Measurements from ENCODE around the gene FRAS1.

Gene FRAS1

DNA sequence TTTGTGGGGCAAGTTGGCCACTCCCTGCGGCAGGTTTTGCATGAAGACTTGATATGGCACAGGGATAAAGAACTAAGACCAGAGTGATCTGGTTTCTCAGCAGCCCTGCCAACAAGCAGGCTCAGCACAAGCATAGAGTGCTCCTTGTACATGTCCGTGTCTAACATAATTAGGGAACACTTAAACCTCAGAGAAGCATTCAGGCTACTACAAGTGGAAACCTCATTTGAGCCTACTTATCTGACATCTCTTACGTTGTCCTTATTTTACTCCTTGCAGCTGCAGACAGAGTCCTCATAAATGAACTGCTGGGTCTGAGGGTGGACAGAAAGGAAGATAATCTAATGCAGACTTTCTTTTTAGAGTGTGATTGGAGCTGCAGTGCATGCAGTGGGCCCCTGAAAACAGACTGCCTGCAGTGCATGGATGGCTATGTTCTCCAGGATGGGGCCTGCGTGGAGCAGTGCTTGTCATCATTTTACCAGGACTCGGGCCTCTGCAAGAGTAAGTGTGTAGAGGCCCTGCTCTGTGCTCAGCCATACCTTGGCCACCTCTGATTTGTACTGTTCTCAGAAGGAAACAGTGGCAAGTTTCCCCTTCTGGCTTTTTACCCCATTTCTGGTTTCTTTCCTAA, 315.3 kb downstream of the FRAS1 start:
- DNase-seq (ENCODE audit: low read depth) = no peak

DNA sequence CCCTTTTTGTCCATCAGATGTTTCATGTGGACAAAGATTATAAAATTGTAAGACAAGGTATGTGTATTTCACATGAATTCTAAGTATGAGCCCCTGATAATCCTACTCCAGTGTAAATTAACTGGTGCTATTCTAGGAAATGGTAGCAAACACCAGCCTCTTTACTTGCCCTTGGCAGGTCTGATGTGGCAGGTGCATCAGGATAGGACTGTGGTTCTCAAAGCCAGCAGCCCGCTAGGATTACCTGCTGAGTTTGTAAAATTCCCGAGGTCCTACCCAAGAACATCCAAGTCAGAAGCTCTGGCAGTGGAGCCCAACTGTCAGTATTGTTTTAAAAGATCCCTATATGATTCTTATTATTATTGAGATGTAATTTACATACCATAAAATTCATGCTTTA, 320.4 kb downstream of the FRAS1 start:
- no peak for DNase-seq (ENCODE audit: low read depth)

DNA sequence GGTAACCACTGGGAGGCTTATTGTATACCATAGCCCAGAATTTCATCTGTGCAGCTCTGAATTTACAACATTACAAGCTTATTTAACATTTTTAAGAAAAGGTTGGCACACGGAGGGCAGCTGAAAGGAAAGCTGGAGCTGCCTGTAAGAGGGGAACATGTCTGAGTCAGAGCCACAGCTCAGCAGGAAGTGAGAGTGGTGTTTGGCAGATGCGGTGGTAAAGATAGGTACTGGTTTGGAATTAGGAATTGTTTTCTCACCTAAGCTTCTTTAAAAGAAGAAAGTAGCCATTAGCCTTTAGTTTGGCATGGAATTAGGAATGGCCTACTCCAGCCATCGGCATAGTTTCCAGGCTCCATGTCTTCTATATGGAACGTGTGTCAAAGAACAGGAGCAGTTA, 321.9 kb downstream of the FRAS1 start:
- no peak for DNase-seq (ENCODE audit: low read depth)

DNA sequence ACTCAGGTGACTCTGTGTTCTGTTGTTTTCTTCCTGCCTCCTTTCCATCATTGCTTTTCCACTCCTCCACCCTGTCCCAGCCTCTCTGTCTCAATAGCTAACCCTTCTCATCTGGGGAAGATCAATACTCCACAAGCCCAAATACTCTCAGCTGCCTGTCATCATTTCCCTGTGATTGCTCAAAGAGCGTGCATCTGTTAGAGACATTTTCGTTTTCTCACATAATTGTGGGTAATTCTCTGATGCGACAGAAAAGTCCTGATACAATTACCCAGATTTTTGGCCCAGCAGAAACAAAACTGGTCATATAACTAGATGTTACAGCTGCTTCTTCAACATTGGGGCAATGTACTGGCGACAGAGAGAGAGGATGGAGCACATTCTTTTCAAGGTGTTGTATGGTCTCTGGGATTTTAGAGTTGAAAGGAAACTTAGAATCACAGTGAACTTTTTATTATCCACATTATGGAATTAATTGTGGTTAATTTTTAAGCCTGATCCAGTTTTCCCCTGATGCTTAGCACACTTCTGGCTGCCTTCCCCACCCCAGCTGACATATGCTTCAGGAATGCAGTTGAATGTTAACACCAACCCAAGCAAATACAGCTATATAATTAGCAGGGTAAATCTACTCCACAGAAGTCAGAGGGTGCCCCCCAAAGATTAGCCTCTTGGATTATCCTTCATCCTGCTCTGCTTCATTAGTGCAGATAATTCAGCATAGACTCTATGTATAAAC, 323.0 kb downstream of the FRAS1 start:
- peak; percentile 46 for DNase-seq (ENCODE audit: low read depth)

DNA sequence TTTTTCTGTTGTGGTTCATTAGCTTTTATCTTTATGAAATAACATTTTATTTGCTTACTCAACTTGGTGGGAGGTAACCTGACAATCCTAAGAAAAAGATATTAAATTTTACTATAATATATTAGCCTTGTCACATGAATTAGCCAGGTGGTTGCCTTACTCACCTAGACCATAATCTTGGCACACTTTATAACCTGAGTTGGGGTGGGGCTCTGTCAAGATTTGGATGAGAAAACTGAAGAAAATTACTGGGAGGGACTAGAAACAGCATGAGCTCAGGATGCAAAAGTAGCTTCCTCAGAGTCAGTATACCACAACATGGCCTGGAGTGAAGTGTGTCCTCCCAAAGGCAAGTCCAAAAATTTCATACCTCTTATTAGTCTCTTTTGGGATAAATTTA, 329.6 kb downstream of the FRAS1 start:
- no peak for DNase-seq (ENCODE audit: low read depth)

DNA sequence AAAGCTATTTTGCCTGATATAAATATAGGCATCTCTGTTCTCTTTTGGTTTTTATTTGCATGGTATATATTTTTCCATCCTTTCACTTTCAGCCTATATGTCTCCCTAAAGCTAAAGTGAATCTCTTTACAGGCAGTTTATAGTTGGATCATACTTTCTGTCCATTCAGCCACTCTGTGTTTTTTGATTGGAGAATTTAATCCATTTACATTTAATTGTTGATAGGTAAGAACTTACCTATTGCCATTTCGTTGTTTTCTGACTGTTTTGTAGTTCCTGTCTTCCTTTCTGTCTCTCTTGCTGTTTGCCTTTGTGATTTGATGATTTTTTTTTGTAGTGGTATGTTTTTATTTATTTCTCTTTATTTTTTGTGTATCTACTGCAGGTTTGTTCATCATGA, 338.5 kb downstream of the FRAS1 start:
- DNase-seq (ENCODE audit: low read depth) = no peak

DNA sequence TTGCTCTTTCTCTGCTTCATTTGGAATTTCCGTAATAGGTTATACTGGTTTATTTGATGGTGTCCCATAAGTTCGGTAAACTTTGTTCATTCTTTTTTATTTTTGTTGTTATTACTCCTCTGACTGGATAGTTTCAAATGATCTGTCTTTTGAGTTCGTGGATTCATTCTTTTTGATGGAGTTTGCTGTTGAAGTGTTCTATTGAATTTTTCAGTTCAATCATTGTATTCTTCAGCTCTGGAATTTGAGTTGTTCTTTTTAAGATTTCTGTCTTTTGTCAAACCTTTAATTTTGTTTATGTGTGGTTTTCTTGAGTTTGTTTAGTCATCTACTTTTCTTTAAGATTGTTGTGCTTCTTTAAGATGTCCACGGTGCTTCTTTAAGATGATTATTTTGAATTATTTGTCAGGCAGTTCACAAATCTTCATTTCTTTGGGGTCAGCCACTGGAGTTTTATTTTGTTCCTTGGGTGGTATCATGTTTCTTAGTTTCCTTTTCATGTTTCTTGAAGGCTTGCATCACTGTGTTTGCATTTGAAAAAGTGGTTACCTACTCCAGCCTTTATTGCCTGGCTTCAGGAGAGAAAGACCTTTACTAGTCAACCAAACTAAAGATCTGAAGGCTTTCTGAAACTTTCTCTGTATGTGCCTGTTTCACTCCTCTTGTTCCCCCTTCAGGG, 339.6 kb downstream of the FRAS1 start:
- no peak for DNase-seq (ENCODE audit: low read depth)

DNA sequence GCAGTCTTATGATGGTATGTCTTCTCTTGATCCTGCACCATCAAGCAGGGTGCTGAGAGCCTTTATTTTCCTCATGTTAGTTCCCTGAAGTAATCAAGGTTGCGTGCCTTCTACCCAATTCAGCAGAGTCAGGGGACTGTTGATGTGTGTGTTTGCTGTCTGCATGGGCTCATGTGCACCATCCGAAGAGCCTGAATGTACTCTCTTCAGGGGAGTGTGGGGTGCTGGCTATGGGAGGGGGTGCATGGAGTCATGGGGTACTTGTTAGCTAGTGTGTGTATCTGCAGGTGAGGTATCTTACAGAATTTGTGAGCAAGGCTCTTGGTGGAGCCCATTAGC, 340.1 kb downstream of the FRAS1 start:
- DNase-seq (ENCODE audit: low read depth) = no peak

DNA sequence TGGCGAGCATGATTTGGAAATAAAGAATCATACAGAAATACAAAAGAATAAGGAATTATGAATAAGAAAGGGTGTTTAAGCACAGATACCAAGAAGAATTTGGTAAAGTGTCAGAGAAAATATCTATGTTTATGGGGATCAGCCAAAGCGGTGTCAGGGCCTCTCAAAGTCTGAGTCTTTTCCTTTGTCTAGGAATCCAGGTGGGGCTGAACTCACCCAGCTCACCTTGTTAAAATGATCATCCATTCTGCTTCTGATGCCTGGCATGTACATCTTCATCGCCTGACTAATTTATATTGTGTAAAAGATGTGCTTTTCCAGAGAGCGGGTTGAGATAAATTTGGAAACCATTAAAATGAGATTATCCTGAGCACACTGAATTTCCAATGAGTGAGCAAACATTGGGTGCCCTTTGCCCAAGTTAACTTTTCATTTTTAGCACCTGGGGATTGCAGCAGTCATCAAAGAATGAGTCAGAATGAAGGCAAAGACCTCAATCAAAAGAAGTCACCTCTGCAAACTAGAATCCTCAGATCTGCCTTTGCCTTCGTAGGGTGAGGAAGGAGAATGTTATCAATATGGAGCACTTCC, 352.6 kb downstream of the FRAS1 start:
- DNase-seq (ENCODE audit: low read depth) = no peak

DNA sequence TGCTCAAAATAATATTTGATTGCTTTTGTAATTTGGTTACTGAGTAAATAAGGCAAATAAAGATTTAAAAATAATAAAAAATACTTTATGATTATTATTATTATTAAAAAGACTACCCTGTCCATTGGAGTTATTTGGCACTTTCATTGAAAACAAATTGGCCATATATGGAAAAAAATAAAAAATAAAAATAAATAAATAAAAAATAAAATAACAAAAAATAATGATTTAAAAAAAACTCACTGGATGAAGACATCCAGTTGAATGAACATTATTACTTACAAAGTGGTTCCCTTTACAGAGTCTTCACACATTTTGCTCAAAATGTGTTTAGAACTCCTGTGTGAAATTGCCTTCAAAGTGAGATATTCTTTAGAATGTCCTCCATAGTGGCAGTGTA, 353.1 kb downstream of the FRAS1 start:
- no peak for DNase-seq (ENCODE audit: low read depth)

DNA sequence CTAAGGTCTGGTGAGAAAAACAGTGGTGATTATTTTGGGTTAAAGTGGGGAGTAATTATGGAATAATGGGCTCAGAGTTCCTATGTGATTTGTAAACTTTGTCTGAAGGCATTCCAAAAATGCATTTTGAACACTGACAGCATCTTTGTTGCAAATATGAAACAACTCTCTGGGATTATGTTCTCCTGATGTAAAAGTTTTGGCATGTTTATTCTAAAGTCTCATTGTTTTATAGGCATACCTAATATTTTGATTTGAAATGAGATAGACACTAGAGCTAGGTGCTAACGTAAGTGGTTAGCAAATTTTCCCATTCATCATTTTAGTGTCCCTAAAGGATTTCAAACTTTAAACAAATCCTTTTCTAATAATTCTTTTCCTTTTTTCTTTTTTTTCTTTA, 353.6 kb downstream of the FRAS1 start:
- DNase-seq (ENCODE audit: low read depth) = no peak

DNA sequence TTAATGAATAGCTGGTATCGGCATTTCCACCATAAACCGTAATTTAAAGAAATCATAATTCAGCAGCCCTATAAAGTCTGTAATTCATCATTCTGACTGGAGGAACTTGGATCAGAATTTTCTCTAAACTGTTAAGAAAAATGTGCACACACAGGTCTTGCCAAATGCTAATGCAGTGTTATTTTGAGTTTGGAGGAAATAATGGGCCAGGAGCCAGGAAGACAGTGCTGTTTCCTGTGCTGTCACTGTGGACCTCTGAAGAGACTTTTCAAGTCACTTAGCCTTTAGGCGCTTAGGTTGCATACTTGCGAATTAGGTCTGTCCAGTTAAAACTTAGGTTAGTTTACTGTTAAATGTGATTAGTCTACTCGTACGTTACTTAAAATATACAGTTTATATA, 357.0 kb downstream of the FRAS1 start:
- DNase-seq (ENCODE audit: low read depth) = no peak

DNA sequence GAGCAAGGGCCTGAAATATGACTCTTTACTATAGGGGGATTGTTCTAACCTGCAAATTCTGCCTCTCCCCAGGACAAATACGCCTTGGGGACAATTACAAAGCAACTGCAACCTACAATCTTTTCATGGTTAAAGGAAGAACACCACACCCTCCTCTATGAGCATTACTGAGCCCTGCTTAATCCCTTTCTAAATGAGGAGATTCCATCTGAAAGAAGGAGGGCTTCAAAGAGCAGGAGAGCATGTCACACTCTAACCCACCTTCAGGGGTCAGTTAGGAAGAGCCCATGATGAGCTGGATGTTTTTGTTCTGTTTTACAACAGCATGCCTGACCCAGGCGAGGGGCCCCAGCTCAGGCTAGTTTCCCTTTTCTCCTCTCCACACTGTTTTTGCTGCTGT, 360.5 kb downstream of the FRAS1 start:
- DNase-seq (ENCODE audit: low read depth) = no peak

DNA sequence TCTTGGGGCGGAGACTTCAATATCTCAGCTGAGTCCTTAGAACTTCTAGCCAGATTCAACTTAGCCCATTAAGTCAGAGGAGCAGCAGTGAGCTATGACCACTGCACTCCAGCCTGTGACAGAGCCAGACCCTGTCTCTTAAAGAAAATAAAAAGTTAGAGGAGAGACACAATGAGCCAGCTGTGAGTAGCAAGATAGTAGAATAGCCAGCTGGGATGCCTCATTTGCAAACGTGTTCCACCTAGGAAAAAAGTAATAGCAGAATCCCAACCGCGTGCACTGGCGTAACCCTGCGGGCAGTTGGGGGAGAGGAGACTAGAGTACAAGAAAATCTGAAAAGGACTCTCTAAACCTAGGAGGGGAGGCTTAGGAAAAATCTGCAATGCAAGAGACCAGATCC, 361.3 kb downstream of the FRAS1 start:
- DNase-seq (ENCODE audit: low read depth) = no peak

DNA sequence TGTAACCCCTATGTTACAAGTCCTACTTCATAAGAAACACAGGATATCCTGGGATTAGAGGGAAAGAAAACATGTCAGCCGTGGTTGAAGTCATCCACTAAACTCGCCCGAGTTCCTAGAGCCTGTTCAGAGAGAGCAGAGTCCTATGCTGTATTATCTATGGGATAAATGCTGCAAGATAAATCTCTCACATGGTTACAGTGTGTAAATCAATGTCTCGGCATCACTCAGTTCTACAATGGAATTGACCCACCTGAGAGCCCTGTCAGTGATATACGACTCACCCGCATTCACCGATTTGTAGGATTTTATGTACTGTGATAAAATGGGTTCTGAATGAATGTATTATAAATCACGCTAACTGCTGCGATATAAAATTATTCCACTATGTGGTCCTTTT, 366.7 kb downstream of the FRAS1 start:
- no peak for DNase-seq (ENCODE audit: low read depth)

DNA sequence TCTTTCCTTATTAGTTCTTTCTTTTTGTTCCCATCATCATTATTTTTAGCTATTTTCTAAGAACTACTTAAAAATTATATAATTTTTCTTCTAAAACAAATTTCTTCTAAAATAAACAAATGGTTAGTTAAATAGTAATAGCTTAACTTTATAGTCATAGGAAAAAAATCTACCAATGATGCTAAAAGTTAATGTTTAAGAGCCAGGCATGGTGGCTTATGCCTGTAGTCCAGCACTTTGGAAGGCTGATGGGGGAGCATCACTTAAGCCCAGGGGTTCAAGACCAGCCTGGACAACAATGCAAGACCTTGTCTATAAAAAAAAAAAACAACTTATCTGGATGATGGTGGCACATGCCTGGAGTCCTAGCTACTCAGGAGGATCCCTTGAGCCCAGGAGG, 367.3 kb downstream of the FRAS1 start:
- no peak for DNase-seq (ENCODE audit: low read depth)

DNA sequence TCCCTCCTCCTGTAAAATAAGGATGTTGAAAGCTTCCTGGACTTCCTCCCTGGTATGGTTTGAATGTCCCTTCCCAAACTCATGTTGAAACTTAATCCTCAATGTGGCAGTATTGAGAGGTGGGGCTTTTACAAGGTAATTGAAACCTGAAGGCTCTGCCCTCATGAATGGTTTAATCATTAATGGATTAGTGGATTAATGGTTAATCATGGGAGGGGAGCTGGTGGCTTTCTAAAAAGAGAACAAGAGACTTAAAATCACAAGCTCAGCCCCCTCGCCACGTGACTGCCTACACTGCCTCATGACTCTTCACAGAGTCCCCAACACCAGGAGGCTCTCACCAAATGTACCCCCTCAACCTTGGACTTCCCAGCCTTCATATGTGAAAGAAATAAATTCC, 369.8 kb downstream of the FRAS1 start:
- no peak for DNase-seq (ENCODE audit: low read depth)

DNA sequence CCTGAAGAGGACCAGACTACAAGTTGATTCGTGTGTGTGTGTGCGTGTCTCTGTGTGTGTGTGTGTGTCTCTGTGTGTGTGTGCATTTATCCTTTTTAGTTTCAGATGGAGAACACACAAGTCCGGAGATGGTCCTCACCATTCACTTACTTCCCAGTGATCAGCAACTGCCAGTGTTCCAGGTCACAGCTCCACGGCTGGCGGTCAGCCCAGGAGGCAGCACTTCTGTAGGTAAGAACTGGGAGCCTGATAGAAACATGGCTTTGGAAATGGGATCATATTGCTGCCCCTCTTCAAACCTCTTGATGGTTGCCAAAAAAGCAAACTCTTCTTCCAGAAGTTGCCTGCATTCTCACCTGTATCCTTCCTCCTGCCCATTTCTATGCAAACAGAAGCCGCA, 371.9 kb downstream of the FRAS1 start:
- no peak for DNase-seq (ENCODE audit: low read depth)

DNA sequence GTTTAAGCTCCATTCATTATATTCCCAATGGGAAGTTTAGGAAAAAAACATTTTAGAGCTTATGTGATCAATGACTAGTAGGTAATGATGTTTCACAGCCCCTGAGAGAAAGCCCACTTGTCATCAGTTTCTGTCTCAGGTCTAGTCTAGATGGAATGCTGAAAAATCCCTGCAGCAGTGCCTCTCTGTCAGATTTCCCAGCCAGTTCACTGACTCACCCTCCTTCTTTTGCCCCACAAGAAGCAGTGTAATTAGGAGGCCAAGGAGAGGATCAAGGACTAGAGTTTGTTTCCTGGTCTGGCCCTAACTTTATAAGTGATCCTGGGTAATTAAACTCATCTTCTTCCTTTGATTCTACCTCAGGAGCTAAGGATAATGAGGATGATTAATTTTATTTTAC, 375.8 kb downstream of the FRAS1 start:
- no peak for DNase-seq (ENCODE audit: low read depth)

DNA sequence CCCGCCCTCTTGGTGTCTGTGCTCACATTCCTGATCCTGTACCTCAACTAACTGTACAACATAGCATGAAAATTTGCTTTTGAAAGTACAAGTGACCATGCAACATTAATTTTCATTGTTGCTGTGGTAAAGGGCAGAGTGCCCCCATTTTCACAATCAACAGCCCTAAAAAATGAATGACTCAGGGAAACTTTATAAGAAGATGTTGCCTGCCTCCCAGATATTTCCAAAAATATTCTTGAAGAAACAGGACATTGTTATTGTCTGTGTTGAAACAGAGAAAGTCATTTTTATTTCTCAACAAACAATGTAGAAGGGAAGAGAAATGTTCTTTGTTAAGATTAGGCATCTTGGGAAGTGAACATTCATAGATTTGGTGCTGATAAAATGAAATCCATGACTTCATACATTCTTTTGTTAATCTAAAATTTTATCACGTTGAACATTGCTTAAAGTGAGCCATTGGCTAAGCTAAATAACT, 380.5 kb downstream of the FRAS1 start:
- DNase-seq (ENCODE audit: low read depth) = peak; percentile 28

DNA sequence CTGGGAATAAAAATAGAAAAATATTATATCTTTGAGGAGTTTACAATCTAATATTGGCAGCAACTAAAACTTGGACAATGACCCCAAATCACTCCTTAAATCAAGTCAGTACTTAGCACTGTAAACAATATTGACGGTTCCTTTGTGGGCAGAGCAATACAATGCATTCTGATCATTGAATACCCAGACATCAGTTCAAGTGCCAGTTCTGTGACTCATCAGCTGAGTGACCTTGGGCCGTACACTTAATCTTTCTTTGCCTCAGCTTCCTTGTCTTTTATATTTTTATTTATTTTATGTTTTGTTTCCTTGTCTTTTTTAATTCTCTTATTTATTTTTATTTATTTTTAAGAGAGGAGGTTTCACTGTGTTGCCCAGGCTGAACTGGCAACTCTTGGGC, 382.2 kb downstream of the FRAS1 start:
- no peak for DNase-seq (ENCODE audit: low read depth)

DNA sequence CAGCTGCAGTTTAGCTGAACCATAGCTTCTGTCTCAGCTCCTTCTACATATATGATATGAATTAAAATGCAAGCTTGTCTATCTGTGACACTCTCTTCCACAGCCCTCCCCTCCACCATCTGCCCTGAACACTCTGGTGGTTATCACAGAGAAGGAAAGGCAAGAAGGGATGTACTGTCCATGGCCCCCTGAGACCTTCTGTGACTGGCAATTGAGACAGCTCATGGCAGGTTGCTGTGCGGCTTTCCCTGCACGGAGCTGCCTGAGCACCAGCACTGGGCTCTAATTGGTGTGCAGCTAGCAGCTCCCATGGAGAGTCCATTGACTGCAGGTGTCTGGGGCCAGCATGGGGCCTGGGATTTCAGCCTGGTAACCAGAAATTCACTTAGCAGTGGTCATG, 384.6 kb downstream of the FRAS1 start:
- DNase-seq (ENCODE audit: low read depth) = no peak

DNA sequence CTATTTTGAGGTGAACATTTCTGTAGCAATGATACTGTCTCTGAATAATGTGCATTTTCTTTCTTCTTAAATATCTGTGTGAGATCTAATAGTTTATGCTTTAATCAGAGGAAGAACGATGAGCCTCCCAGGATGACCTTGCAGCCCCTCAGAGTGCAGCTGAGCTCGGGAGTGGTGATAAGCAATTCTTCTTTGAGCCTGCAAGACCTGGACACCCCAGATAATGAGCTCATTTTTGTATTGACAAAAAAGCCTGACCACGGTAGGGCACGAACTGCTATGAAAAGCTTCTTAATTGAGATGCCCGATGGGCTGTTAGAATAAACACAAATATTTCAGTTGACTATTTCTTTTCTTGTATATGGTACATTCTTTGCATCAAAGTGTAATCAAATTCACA, 389.5 kb downstream of the FRAS1 start:
- DNase-seq (ENCODE audit: low read depth) = no peak

All from GM04503 (cell line).